ENCODE data around the gene PAEP. TPM values are rescaled to one million over a fixed set of nuclear protein-coding genes. Genes with fewer than 3 reads are reported as not detected.

PAEP gene
- total RNA-seq, 1 donor from 2014 or later: not detected

GRCh38 chr9:135523521-135524129 is 37.9 kb upstream of the PAEP start:
- peaks cover 8% of the 10 kb centered on the region for H3K4me1 Mint-ChIP-seq (ENCODE audit: low read depth)
- no peak overlapping the region for H3K27ac Mint-ChIP-seq (ENCODE audit: unreplicated experiment)
- no peaks in the 10 kb centered on the region for H3K9me3 Mint-ChIP-seq (ENCODE audit: low read depth)
- TF ChIP-seq CTCF (IDR thresholded peaks at IDR 0.05): no peak
- H3K4me3 Mint-ChIP-seq (ENCODE audit: unreplicated experiment): no peak overlapping the region
- no peaks in the 10 kb centered on the region for H3K36me3 Mint-ChIP-seq (ENCODE audit: low read depth)
- H3K27me3 Mint-ChIP-seq (ENCODE audit: low read depth): peaks cover 8% of the 10 kb centered on the region
- no peak for DNase-seq (ENCODE audit: low spot score)

GRCh38 chr9:135524130-135524861 is 37.3 kb upstream of the PAEP start:
- no peaks in the 10 kb centered on the region for H3K9me3 Mint-ChIP-seq (ENCODE audit: low read depth)
- H3K27me3 Mint-ChIP-seq (ENCODE audit: low read depth): peaks cover 5% of the 10 kb centered on the region
- DNase-seq (ENCODE audit: low spot score): no peak
- no peak overlapping the region for H3K27ac Mint-ChIP-seq (ENCODE audit: unreplicated experiment)
- H3K4me1 Mint-ChIP-seq (ENCODE audit: low read depth): peaks cover 8% of the 10 kb centered on the region
- no peak overlapping the region for H3K4me3 Mint-ChIP-seq (ENCODE audit: unreplicated experiment)
- H3K36me3 Mint-ChIP-seq (ENCODE audit: low read depth): no peaks in the 10 kb centered on the region
- no peak for TF ChIP-seq CTCF (IDR thresholded peaks at IDR 0.05)

GRCh38 chr9:135525241-135526088 is 36.1 kb upstream of the PAEP start:
- Mint-ChIP-seq H3K36me3 (ENCODE audit: low read depth) (no peaks in the 10 kb centered on the region), H3K27ac (ENCODE audit: unreplicated experiment) (no peak overlapping the region), H3K9me3 (ENCODE audit: low read depth) (peaks cover 4% of the 10 kb centered on the region), H3K4me1 (ENCODE audit: low read depth) (peaks cover 4% of the 10 kb centered on the region), H3K27me3 (ENCODE audit: low read depth) (peaks cover 3% of the 10 kb centered on the region), H3K4me3 (ENCODE audit: unreplicated experiment) (no peak overlapping the region)
- no peak for TF ChIP-seq CTCF (IDR thresholded peaks at IDR 0.05)
- peak; percentile 90 for DNase-seq (ENCODE audit: low spot score)

- Mint-ChIP-seq H3K9me3 (ENCODE audit: low read depth) (peaks cover 4% of the 10 kb centered on the region), H3K27me3 (ENCODE audit: low read depth) (peaks cover 3% of the 10 kb centered on the region), H3K4me1 (ENCODE audit: low read depth) (peaks cover 2% of the 10 kb centered on the region), H3K27ac (ENCODE audit: unreplicated experiment) (no peak overlapping the region), H3K4me3 (ENCODE audit: unreplicated experiment) (no peak overlapping the region), H3K36me3 (ENCODE audit: low read depth) (no peaks in the 10 kb centered on the region)
- DNase-seq (ENCODE audit: low spot score): no peak
- no peak for TF ChIP-seq CTCF (IDR thresholded peaks at IDR 0.05)
Measured at GRCh38 chr9:135526089-135526729, 35.3 kb upstream of the PAEP start.
